ENCODE measurements around the gene DEAF1. TPM values are rescaled to one million over a fixed set of nuclear protein-coding genes. Genes with fewer than 3 reads are reported as not detected.

DEAF1 gene
- total RNA-seq, 1 donor from 2014 or later = 39.8 TPM

- CTCF ChIA-PET = no interaction called here
- intact Hi-C loops (cut with micrococcal nuclease) = no loop called here
- no peaks in the 10 kb centered on the region for H3K4me1 Mint-ChIP-seq
- peaks cover 84% of the 10 kb centered on the region for H3K36me3 Mint-ChIP-seq (ENCODE audit: low read depth)
- DNase-seq (no peak), ATAC-seq (ENCODE audit: low read depth) (no peak)
- no peaks in the 10 kb centered on the region for H3K9me3 Mint-ChIP-seq
- no peak overlapping the region for H3K27ac Mint-ChIP-seq
- TF ChIP-seq CTCF (IDR thresholded peaks at IDR 0.05) = no peak
- POLR2A ChIA-PET = no interaction called here
- no peak overlapping the region for H3K4me3 Mint-ChIP-seq
- H3K27me3 Mint-ChIP-seq = no peaks in the 10 kb centered on the region
Observed at GRCh38 chr11:596374-596773, 98.6 kb downstream of the DEAF1 start.

- H3K9me3 Mint-ChIP-seq = no peaks in the 10 kb centered on the region
- ATAC-seq (ENCODE audit: low read depth) (no peak), DNase-seq (no peak)
- POLR2A ChIA-PET = no interaction called here
- TF ChIP-seq CTCF (IDR thresholded peaks at IDR 0.05) = no peak
- H3K27ac Mint-ChIP-seq = no peak overlapping the region
- H3K27me3 Mint-ChIP-seq = no peaks in the 10 kb centered on the region
- H3K4me3 Mint-ChIP-seq = no peak overlapping the region
- CTCF ChIA-PET = no interaction called here
- H3K4me1 Mint-ChIP-seq = no peaks in the 10 kb centered on the region
- intact Hi-C loops (cut with micrococcal nuclease) = no loop called here
- peaks cover 88% of the 10 kb centered on the region for H3K36me3 Mint-ChIP-seq (ENCODE audit: low read depth)
Observed at GRCh38 chr11:595400-595799, 99.6 kb downstream of the DEAF1 start.

Other genes with a start within 250 kb of the DEAF1 start
- 17.8 and 22.0 TPM in 2 replicates for gene PTDSS2, start 244.9 kb downstream of the DEAF1 start, total RNA-seq
- 101 and 103 TPM in 2 replicates for gene RNH1, start 188.0 kb downstream of the DEAF1 start, total RNA-seq
- gene HRAS, start 159.6 kb downstream of the DEAF1 start, total RNA-seq = 37.2 and 43.9 TPM in 2 replicates
- gene LRRC56, start 157.7 kb downstream of the DEAF1 start, total RNA-seq = 7.1 and 7.9 TPM in 2 replicates
- 8.6 and 9.1 TPM in 2 replicates for gene LMNTD2, start 134.5 kb downstream of the DEAF1 start, total RNA-seq
- 14.2 and 14.9 TPM in 2 replicates for gene RASSF7, start 134.3 kb downstream of the DEAF1 start, total RNA-seq
- 42.7 and 49.6 TPM in 2 replicates for gene PHRF1, start 118.8 kb downstream of the DEAF1 start, total RNA-seq
- 74.1 and 75.5 TPM in 2 replicates for gene IRF7, start 79.3 kb downstream of the DEAF1 start, total RNA-seq
- not detected in 2 replicates for gene CDHR5, start 70.3 kb downstream of the DEAF1 start, total RNA-seq
- not detected in 2 replicates for gene SCT, start 68.0 kb downstream of the DEAF1 start, total RNA-seq
- 0.42 and 0.49 TPM in 2 replicates for gene DRD4, start 58.0 kb downstream of the DEAF1 start, total RNA-seq
- 34.1 and 44.4 TPM in 2 replicates for gene TMEM80, start 594 bp upstream of the DEAF1 start, total RNA-seq
- gene EPS8L2, start 11.0 kb upstream of the DEAF1 start, total RNA-seq = 5.6 and 5.9 TPM in 2 replicates
- gene TALDO1, start 52.2 kb upstream of the DEAF1 start, total RNA-seq = 194 and 244 TPM in 2 replicates
- gene GATD1, start 82.3 kb upstream of the DEAF1 start, total RNA-seq = 60.3 and 63.3 TPM in 2 replicates
- 0.27 and 0.34 TPM in 2 replicates for gene CEND1, start 94.9 kb upstream of the DEAF1 start, total RNA-seq
- 30.1 and 35.4 TPM in 2 replicates for gene SLC25A22, start 103.1 kb upstream of the DEAF1 start, total RNA-seq
- gene PIDD1, start 110.0 kb upstream of the DEAF1 start, total RNA-seq = 21.3 and 25.6 TPM in 2 replicates
- 4,124 and 4,449 TPM in 2 replicates for gene RPLP2, start 114.7 kb upstream of the DEAF1 start, total RNA-seq
- 52.9 and 53.2 TPM in 2 replicates for gene PNPLA2, start 123.7 kb upstream of the DEAF1 start, total RNA-seq
- 4.1 and 4.5 TPM in 2 replicates for gene CRACR2B, start 132.7 kb upstream of the DEAF1 start, total RNA-seq
- 14.4 and 14.5 TPM in 2 replicates for gene CD151, start 137.7 kb upstream of the DEAF1 start, total RNA-seq
- 83.9 and 90.2 TPM in 2 replicates for gene POLR2L, start 147.3 kb upstream of the DEAF1 start, total RNA-seq
- 2.2 and 2.3 TPM in 2 replicates for gene TSPAN4, start 147.6 kb upstream of the DEAF1 start, total RNA-seq
- 43.9 and 45.7 TPM in 2 replicates for gene CHID1, start 215.6 kb upstream of the DEAF1 start, total RNA-seq
- gene AP2A2, start 230.6 kb upstream of the DEAF1 start, total RNA-seq = 49.6 and 54.3 TPM in 2 replicates

Measured in activated B cell treated with CpG ODN at 0.5 μM for 24 hours (primary cell).